GM21529 (cell line): ENCODE results near the gene SDK1.
"Not testable (repeated sequence)": the region's sequence is repeated elsewhere in the genome, so short reads cannot be mapped to it uniquely, and the experiment has no call there.

ENCODE experiments used
- ATAC-seq: cut with Tn5 transposase; IDR thresholded peaks from one replicate; pipeline ENCODE4 v1.9.1; 2021; ENCODE audit not compliant: unreplicated experiment

SDK1 gene

DNA sequence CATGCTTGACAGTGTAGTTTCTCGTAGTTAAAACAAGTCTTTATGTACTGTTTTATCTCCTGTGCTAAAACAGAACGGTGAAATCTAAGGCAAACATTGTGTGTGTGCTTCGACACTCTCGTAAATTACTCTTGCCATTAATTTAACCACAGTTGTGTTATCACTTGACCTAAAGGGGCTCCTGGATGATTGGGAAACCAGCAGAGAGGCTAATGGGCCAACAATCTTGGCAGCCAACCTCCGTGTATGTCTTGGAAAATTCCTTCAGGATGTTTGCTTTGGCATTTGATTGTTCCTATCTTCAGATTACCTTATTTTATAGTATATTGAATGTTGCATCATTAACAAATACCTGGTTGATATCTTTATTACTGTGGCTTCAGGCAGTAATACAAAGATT, 409.5 kb downstream of the SDK1 start:
- ATAC-seq: no peak

GRCh38 chr7:3712841-3713240, 411.8 kb downstream of the SDK1 start:
- ATAC-seq: no peak

DNA sequence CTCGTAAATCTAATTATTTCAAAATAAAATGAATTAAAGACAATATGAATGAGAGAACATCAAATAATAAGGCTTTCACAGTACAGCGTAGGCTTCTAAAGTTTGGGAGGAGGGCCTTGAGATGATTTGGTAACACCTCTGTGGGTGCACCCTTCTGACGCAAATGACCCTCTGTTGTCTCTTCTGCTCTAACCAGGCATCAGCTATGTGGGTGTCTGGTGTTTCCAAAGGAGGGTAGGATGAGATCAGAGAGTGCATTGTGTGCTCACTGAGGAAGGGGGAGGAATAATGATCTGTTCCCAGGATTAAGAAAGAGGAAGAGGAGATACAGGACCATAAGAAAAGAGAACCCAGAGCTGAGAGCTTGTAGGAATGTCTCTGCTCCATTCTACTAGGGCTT, 420.4 kb downstream of the SDK1 start:
- no peak for ATAC-seq

- ATAC-seq: no peak
These were observed 421.4 kb downstream of the SDK1 start for GRCh38 chr7:3722396-3722922.

DNA sequence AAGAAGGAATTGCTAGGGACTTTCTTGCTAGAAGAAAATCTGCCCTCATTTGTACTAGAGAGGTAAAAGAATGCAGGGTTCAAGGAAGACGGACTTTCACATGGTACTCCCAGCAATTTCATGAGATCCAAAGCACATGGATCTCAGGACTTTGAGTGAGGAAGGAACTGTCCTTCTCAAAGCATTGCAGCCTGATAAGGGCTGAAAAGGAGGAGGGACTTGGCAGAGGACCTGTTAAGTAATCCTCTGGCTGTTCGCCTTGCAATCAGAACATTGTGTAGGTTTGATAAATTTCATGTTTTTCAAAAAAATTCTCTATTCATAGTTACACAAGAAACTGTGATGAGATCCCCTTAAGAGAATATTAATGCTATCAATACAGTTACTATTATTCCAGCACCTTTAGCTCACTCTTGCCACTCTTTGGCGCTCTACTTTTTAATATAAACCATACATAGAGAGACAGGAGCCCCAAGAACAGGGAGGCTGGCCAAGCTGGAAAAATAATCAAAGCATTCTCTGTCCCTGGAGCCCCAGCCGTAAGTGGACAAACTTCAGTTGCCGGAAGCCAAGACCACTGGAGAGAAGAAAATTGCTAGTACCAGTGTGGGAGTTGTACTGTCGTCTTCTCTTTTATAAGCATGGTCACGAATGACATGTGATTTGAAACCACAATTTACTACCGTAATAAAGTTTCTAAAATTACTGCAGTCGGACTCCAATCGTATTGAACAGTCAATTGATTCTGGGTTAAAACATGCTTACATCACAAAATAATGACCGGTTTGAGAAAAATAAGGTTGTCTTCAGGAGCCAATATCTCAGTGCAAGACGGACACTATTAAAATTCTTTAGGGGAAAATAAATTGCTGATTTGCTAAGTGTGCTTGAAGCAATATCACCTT, 424.4 kb downstream of the SDK1 start:
- no peak for ATAC-seq

GRCh38 chr7:3730276-3730675, 429.2 kb downstream of the SDK1 start:
- no peak for ATAC-seq

- ATAC-seq: no peak
These were observed 431.4 kb downstream of the SDK1 start for GRCh38 chr7:3732395-3733005.

DNA sequence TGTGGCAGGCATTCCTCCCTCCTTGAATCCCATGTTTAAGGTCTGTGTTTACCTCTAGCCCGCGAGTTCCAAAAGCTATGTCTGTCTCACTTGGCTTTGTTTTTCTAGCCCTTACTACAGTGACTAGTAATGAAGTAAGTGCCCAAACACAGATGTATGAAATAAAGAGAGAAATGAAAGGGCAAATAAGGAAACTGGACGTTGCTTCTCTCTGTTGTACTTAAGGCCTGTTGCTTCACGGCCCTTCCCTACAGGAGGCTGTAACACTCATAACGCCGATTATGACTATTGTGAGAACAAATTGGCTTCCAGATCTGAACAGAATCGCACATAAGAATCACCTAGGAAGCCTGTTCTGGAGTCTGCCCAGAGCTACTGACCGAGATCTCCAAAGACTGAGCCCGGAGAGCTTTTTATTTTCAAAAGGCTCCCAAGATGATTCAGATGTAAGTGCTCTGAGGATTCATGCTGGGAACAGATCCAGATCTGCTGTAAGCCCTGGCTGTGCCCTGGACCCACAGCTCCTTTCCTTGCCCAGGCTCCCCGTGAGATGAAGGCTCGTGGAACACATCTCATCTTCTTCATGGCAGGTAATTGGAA, 432.6 kb downstream of the SDK1 start:
- ATAC-seq: no peak

- ATAC-seq: no peak
These were observed 437.9 kb downstream of the SDK1 start for GRCh38 chr7:3738964-3739363.

GRCh38 chr7:3739983-3740382, 438.9 kb downstream of the SDK1 start:
- ATAC-seq: no peak

DNA sequence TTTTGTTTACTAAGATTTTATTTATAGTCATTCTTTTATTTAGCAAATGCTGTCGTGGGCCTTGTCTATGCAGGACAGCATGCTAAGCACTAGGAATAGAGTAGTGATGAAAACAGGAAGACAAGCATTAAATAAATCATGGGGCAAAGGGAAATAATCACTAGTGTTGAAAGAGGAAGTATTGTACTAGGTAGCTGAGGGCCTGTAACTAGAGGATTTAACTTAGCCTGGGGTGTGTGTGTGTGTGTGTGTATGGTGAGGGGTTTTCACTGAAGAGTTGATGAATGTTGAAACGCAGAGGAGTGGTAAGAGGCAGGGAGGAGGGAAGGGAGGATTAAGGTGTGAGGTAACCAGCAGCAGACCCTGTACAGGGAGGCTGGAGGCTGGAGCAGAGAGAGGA, 446.4 kb downstream of the SDK1 start:
- no peak for ATAC-seq

DNA sequence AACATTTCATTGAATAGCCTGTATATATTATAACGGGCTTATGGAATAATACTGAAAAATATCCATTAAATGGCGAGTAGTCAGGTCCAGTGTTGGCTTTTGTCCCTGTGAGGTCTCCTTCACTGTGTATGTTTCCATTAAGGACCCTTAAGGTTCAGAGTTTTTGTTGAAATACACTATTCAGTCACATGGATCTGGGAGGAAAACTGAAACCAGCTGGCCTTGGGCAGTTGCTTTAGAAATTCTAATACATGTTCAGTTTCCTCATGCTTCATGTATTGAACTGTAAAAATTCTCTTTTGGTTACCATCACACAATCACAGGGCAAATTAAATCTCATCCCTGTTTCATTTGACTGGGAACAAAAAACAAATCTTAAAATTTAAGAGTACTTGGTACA, 447.3 kb downstream of the SDK1 start:
- ATAC-seq: no peak

GRCh38 chr7:3753868-3754267, 452.8 kb downstream of the SDK1 start:
- no peak for ATAC-seq

DNA sequence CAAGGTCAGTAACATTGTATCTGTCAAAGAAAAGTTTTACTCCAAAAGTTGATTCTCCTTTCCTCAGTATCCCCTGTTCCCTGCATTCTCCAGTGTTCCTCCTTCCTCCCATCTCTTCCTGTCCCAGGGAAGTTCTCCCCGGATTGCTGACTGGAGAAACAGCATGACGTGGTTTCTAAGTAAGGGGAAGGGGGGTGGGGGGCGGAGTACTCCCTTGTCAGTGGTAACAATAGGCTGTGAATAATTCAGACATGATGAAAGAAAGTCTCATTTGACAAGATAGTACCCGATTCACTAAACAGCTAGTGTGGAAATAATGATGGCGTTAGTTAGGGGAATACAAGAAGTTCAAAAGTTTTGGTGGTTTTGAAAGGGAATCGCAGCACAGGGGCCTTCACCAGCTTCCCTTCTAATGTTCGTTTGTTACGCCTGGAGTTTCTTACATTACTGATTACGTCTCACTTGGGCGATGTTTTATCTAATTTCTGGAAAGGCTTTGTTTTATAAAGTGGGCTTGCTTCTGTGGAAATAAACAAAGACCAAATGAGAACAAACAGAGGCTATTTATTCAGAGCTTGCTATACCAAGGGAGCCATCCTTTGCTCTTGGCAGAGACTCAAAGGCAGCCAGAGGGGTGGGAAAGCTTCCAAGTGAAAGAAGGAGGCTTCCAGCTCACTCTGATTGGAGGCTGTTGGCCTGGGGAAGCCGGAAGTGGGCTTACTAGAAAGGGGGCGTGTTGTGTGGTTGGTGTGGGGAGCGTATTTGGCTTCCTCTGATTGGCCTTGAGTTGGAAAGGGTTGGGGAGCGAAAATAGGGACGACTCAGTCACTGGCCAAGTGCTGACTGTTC, 453.7 kb downstream of the SDK1 start:
- ATAC-seq: no peak

DNA sequence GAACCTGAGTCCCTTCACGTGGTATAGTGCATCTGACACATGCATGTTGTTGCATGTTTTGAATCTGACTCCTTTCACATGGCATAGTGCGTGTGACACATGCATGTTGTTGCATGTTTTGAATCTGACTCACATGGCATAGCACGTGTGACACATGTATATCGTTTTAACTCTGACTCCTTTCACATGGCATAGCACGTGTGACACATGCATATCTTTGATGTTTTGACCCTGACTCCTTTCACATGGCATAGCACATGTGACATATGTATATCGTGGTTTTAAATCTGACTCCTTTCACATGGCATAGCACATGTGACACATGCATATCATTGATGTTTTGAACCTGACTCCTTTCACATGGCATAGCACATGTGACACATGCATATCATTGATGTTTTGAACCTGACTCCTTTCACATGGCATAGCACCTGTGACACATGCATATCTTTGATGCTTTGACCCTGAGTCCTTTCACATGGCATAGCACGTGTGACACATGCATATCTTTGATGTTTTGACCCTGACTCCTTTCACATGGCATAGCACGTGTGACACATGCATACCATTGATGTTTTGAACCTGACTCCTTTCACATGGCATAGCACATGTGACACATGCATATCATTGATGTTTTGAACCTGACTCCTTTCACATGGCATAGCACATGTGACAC, 454.9 kb downstream of the SDK1 start:
- ATAC-seq: not testable (repeated sequence)

DNA sequence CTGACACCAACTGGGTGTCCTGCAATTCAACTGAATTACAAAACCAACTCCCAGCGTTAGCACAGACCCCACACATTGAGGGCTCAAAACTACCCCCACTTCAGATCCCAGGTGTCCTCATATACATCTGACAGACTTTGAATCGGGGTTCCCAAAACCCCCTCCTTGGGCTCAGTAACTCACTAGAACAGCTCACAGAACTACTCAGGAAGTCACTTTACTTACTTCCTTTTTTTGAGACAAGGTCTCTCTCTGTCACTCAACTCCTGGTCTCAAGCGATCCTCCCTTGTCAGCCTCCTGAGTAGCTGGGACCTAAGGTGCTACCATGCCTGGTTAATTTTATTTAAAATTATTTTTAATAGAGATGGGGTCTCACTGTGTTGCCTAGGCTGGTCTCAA, 456.0 kb downstream of the SDK1 start:
- no peak for ATAC-seq

GRCh38 chr7:3760651-3761050, 459.6 kb downstream of the SDK1 start:
- ATAC-seq: no peak

- no peak for ATAC-seq
These were observed 461.2 kb downstream of the SDK1 start for GRCh38 chr7:3762146-3762831.

GRCh38 chr7:3767917-3768777, 467.1 kb downstream of the SDK1 start:
- ATAC-seq: no peak
